GM23338 (cell line): ENCODE results near the gene JUNB. TPM values are rescaled to one million over a fixed set of nuclear protein-coding genes. Genes with fewer than 3 reads are reported as not detected.

Source experiments
- ATAC-seq: fragments of 200-7000 bp; cut with Tn5 transposase; 3 replicates; pipeline ENCODE4 v1.9.1; 2020
- DNase-seq: peaks from one replicate; pipeline ENCODE4 v3.0.0-alpha.2; 2015; ENCODE audit warnings: low spot score
- H2AFZ ChIP-seq: fragments of 200-600 bp; sonication (generic); 2 replicates; pipeline ENCODE4 v1.8.0; 2016; ENCODE audit warnings: antibody characterized with exemption, mild to moderate bottlenecking, moderate library complexity
- H3F3A ChIP-seq: fragments of 200-600 bp; sonication (generic); replicated peaks from 2 replicates; pipeline ENCODE4 v1.8.0; 2017; ENCODE audit warnings: antibody characterized with exemption, mixed run types, low read depth
- H3K27ac ChIP-seq: fragments of 200-600 bp; sonication (generic); 2 replicates; pipeline ENCODE4 v1.6.1; 2016; ENCODE audit warnings: low read depth
- H3K27me3 ChIP-seq: fragments of 200-600 bp; sonication (generic); 2 replicates; pipeline ENCODE4 v1.8.0; 2016; ENCODE audit warnings: mild to moderate bottlenecking, mixed run types, moderate library complexity; ENCODE audit not compliant: insufficient read depth
- H3K36me3 ChIP-seq: fragments of 200-600 bp; sonication (generic); 2 replicates; pipeline ENCODE4 v1.8.0; 2016; ENCODE audit warnings: mild to moderate bottlenecking; ENCODE audit not compliant: insufficient read depth
- H3K4me1 ChIP-seq: fragments of 200-600 bp; sonication (generic); 2 replicates; pipeline ENCODE4 v1.8.0; 2016; ENCODE audit warnings: mild to moderate bottlenecking, moderate library complexity; ENCODE audit not compliant: insufficient read depth
- H3K4me2 ChIP-seq: fragments of 200-600 bp; sonication (generic); 2 replicates; pipeline ENCODE4 v1.7.1; 2017; ENCODE audit warnings: mixed run types
- H3K4me3 ChIP-seq: fragments of 200-600 bp; sonication (generic); 2 replicates; pipeline ENCODE4 v1.6.1; 2016; ENCODE audit warnings: mixed run types
- H3K79me2 ChIP-seq: fragments of 200-600 bp; sonication (generic); replicated peaks from 2 replicates; pipeline ENCODE4 v1.8.0; 2017; ENCODE audit warnings: mild to moderate bottlenecking; ENCODE audit not compliant: insufficient read depth
- H3K9me2 ChIP-seq: fragments of 200-600 bp; sonication (generic); 2 replicates; pipeline ENCODE4 v1.8.0; 2017; ENCODE audit not compliant: insufficient read depth
- H4K20me1 ChIP-seq: fragments of 200-600 bp; sonication (generic); replicated peaks from 2 replicates; pipeline ENCODE4 v1.8.0; 2017; ENCODE audit warnings: mild to moderate bottlenecking; ENCODE audit not compliant: insufficient read depth
- H3K27ac Mint-ChIP-seq: 2 replicates; pipeline ENCODE4 v1.8.0; 2020; ENCODE audit warnings: inconsistent platforms, mild to moderate bottlenecking, moderate library complexity, mixed read lengths
- H3K27me3 Mint-ChIP-seq: 3 replicates; pipeline ENCODE4 v1.8.0; 2022; ENCODE audit warnings: low read depth, mild to moderate bottlenecking, moderate library complexity, mixed read lengths, inconsistent platforms; ENCODE audit not compliant: insufficient read depth, poor library complexity
- H3K36me3 Mint-ChIP-seq: 3 replicates; pipeline ENCODE4 v1.8.0; 2021; ENCODE audit warnings: low read depth, mild to moderate bottlenecking, inconsistent platforms, moderate library complexity, mixed read lengths
- H3K4me1 Mint-ChIP-seq: 3 replicates; pipeline ENCODE4 v1.8.0; 2020; ENCODE audit warnings: mild to moderate bottlenecking, inconsistent platforms, mixed read lengths
- H3K4me3 Mint-ChIP-seq: 3 replicates; pipeline ENCODE4 v1.8.0; 2021; ENCODE audit warnings: moderate library complexity, mild to moderate bottlenecking, inconsistent platforms, mixed read lengths
- H3K9me3 Mint-ChIP-seq: 3 replicates; pipeline ENCODE4 v1.8.0; 2020; ENCODE audit warnings: moderate library complexity, mild to moderate bottlenecking, inconsistent platforms, mixed read lengths
- ETS1 ChIP-seq: IDR thresholded peaks from 2 replicates; pipeline ENCODE4 v1.6.1; 2016; ENCODE audit warnings: antibody characterized with exemption
- EZH2 ChIP-seq: fragments of 200-600 bp; sonication (generic); IDR thresholded peaks from one replicate; pipeline ENCODE4 v1.8.0; 2017; ENCODE audit warnings: antibody characterized with exemption, mild to moderate bottlenecking, low read depth; ENCODE audit not compliant: unreplicated experiment
- ZNF331 ChIP-seq: fragments of 250-450 bp; sonication (Bioruptor Pico); IDR thresholded peaks from 2 replicates; pipeline ENCODE4 v1.5.0; 2020; ENCODE audit warnings: low read depth, mild to moderate bottlenecking, moderate library complexity
- polyA plus RNA-seq: library from polyadenylated mRNA; unstranded; fragments of >200 nt; fragmentation: Nextera tagmentation; extraction: Ambion mirVana; gene quantifications from 2 replicates; pipeline ENCODE4 v1.2.1, GENCODE V29; 2016
- total RNA-seq: library from RNA; depleted of rRNA; stranded (reverse); fragments of >200 nt; shearing (Covaris generic); gene quantifications from 2 replicates; pipeline ENCODE4 v1.2.3, GENCODE V29; 2014
- TF ChIP-seq, protein P1 (sequence below): fragments of 250-450 bp; sonication (Bioruptor Pico); IDR thresholded peaks from 2 replicates; pipeline ENCODE4 v1.5.0; 2020; ENCODE audit warnings: mild to moderate bottlenecking, moderate library complexity
- TF ChIP-seq, protein P2 (sequence below), 2 experiments: fragments of 200-600 bp in 1 of 2; sonication (generic) in 1 of 2; conservative IDR thresholded peaks; 2 replicates each; pipeline versions ENCODE4 v1.5.1 to v1.6.1; 2016 to 2017; ENCODE audit warnings: antibody characterized with exemption in 2 of 2, low read depth in 2 of 2, mild to moderate bottlenecking in 2 of 2, moderate library complexity in 1 of 2

Gene JUNB
- total and polyA plus RNA-seq, 2 experiments from 2014 or later: 7.7 to 20.2 TPM

GRCh38 chr19:12749938-12750521 lies 41.3 kb upstream of the JUNB start (continued):
- TF ChIP-seq, protein P1, sequence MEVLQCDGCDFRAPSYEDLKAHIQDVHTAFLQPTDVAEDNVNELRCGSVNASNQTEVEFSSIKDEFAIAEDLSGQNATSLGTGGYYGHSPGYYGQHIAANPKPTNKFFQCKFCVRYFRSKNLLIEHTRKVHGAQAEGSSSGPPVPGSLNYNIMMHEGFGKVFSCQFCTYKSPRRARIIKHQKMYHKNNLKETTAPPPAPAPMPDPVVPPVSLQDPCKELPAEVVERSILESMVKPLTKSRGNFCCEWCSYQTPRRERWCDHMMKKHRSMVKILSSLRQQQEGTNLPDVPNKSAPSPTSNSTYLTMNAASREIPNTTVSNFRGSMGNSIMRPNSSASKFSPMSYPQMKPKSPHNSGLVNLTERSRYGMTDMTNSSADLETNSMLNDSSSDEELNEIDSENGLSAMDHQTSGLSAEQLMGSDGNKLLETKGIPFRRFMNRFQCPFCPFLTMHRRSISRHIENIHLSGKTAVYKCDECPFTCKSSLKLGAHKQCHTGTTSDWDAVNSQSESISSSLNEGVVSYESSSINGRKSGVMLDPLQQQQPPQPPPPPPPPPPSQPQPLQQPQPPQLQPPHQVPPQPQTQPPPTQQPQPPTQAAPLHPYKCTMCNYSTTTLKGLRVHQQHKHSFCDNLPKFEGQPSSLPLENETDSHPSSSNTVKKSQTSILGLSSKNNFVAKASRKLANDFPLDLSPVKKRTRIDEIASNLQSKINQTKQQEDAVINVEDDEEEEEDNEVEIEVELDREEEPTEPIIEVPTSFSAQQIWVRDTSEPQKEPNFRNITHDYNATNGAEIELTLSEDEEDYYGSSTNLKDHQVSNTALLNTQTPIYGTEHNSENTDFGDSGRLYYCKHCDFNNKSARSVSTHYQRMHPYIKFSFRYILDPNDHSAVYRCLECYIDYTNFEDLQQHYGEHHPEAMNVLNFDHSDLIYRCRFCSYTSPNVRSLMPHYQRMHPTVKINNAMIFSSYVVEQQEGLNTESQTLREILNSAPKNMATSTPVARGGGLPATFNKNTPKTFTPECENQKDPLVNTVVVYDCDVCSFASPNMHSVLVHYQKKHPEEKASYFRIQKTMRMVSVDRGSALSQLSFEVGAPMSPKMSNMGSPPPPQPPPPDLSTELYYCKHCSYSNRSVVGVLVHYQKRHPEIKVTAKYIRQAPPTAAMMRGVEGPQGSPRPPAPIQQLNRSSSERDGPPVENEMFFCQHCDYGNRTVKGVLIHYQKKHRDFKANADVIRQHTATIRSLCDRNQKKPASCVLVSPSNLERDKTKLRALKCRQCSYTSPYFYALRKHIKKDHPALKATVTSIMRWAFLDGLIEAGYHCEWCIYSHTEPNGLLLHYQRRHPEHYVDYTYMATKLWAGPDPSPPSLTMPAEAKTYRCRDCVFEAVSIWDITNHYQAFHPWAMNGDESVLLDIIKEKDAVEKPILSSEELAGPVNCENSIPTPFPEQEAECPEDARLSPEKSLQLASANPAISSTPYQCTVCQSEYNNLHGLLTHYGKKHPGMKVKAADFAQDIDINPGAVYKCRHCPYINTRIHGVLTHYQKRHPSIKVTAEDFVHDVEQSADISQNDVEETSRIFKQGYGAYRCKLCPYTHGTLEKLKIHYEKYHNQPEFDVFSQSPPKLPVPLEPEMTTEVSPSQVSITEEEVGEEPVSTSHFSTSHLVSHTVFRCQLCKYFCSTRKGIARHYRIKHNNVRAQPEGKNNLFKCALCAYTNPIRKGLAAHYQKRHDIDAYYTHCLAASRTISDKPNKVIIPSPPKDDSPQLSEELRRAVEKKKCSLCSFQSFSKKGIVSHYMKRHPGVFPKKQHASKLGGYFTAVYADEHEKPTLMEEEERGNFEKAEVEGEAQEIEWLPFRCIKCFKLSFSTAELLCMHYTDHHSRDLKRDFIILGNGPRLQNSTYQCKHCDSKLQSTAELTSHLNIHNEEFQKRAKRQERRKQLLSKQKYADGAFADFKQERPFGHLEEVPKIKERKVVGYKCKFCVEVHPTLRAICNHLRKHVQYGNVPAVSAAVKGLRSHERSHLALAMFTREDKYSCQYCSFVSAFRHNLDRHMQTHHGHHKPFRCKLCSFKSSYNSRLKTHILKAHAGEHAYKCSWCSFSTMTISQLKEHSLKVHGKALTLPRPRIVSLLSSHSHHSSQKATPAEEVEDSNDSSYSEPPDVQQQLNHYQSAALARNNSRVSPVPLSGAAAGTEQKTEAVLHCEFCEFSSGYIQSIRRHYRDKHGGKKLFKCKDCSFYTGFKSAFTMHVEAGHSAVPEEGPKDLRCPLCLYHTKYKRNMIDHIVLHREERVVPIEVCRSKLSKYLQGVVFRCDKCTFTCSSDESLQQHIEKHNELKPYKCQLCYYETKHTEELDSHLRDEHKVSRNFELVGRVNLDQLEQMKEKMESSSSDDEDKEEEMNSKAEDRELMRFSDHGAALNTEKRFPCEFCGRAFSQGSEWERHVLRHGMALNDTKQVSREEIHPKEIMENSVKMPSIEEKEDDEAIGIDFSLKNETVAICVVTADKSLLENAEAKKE (CRISPR knock-in tag): no peak
- TF ChIP-seq, protein P2, sequence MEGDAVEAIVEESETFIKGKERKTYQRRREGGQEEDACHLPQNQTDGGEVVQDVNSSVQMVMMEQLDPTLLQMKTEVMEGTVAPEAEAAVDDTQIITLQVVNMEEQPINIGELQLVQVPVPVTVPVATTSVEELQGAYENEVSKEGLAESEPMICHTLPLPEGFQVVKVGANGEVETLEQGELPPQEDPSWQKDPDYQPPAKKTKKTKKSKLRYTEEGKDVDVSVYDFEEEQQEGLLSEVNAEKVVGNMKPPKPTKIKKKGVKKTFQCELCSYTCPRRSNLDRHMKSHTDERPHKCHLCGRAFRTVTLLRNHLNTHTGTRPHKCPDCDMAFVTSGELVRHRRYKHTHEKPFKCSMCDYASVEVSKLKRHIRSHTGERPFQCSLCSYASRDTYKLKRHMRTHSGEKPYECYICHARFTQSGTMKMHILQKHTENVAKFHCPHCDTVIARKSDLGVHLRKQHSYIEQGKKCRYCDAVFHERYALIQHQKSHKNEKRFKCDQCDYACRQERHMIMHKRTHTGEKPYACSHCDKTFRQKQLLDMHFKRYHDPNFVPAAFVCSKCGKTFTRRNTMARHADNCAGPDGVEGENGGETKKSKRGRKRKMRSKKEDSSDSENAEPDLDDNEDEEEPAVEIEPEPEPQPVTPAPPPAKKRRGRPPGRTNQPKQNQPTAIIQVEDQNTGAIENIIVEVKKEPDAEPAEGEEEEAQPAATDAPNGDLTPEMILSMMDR (conservative IDR thresholded peaks at IDR 0.05; ENCODE audit: low read depth in 2 of 2): no peak

DNA sequence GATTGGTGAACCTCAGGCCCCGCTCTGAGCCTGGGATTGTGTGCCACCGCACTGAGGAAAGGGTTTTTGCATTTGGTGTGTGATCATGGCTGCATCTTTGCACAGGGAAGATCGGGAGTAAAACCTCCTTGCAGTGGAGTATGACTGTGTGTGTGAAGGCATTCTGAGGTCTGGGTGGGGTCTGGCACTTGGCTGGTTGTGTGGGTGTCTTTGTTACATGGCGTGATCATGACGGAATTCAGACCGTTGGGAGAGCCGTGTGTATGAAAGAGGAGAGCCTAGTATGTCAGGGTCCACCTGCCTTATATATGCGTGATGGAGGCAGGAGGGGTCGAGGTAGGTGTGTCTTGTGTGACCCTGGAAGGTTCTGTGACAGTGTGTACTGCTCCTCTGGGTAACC lies 40.4 kb upstream of the JUNB start:
- peak overlapping the region; percentile 86; the same call in 1 of the 2 replicates for H2AFZ ChIP-seq
- H3F3A ChIP-seq: no peaks in the 10 kb centered on the region
- H3K79me2 ChIP-seq: no peaks in the 10 kb centered on the region
- H3K9me2 ChIP-seq: no peaks in the 10 kb centered on the region
- H3K27me3 ChIP-seq: peaks cover 11% of the 10 kb centered on the region; the same call in 1 of the 2 replicates
- H3K4me1 ChIP-seq: no peaks in the 10 kb centered on the region; the same call in 1 of the 2 replicates
- ATAC-seq: no peak
- H3K27ac ChIP-seq: no peak overlapping the region
- Mint-ChIP-seq H3K4me1 (peaks cover 14% of the 10 kb centered on the region; the same call in 2 of the 3 replicates), H3K4me3 (peak overlapping the region; percentile 66; the same call in 1 of the 3 replicates), H3K27me3 (peaks cover 20% of the 10 kb centered on the region), H3K9me3 (no peaks in the 10 kb centered on the region), H3K27ac (no peak overlapping the region), H3K36me3 (peaks cover 24% of the 10 kb centered on the region)
- DNase-seq: no peak
- no peaks in the 10 kb centered on the region for H3K36me3 ChIP-seq
- peak overlapping the region; percentile 70; the same call in 1 of the 2 replicates for H3K4me3 ChIP-seq
- no peaks in the 10 kb centered on the region; the same call in 1 of the 2 replicates for H4K20me1 ChIP-seq
- H3K4me2 ChIP-seq: no peak overlapping the region
- TF ChIP-seq ZNF331 (CRISPR knock-in tag): no peak
- no peak for TF ChIP-seq ETS1
- no peak for TF ChIP-seq EZH2
- TF ChIP-seq, protein P1 (CRISPR knock-in tag): no peak
